Stimulated activated CD8-positive, alpha-beta memory T cell treated with anti-CD3 and anti-CD28 coated beads, Interleukin-12 subunit alpha, Interleukin-12 subunit beta, amount 100 ng/mL, for 4 hours (primary cell): ENCODE data around the gene SLC26A1.

Experiments used
- DNase-seq: peaks from one replicate; pipeline ENCODE4 v3.0.0-alpha.2; 2020; ENCODE audit warnings: low read depth

Gene SLC26A1

DNA sequence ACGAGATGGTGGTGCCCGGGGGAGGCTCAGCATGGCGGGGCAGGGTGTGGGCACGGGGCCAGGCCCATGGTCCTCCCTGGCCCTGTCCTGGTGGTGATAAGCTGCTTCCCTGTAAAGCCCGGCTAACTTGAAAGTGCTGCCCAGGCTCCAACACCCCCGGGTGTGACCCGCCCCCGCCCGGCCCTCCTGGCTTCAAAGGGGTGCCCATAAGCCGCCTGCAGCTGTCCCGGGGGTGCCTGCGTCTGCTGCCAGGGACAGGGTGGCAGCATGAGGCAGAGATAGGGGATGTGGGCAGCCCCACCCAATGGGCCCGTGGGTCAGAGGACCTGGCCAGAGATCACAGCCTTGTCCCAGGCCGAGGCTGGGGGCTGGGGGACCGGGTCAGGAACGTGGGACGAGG lies 36.3 kb upstream of the SLC26A1 start:
- no peak for DNase-seq

GRCh38 chr4:1028574-1029220 lies 35.5 kb upstream of the SLC26A1 start:
- no peak for DNase-seq

GRCh38 chr4:1027915-1028238 lies 34.7 kb upstream of the SLC26A1 start:
- DNase-seq: no peak

- no peak for DNase-seq
Observed at GRCh38 chr4:1027219-1027914, 34.2 kb upstream of the SLC26A1 start.

GRCh38 chr4:1026115-1026514 lies 32.9 kb upstream of the SLC26A1 start:
- no peak for DNase-seq

DNA sequence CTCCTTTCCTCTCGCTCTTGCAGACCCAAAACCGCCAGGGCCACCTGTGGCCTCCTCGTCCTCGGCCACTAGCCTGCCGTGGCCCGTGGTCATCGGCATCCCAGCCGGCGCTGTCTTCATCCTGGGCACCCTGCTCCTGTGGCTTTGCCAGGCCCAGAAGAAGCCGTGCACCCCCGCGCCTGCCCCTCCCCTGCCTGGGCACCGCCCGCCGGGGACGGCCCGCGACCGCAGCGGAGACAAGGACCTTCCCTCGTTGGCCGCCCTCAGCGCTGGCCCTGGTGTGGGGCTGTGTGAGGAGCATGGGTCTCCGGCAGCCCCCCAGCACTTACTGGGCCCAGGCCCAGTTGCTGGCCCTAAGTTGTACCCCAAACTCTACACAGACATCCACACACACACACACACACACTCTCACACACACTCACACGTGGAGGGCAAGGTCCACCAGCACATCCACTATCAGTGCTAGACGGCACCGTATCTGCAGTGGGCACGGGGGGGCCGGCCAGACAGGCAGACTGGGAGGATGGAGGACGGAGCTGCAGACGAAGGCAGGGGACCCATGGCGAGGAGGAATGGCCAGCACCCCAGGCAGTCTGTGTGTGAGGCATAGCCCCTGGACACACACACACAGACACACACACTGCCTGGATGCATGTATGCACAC lies 31.8 kb upstream of the SLC26A1 start:
- no peak for DNase-seq

DNA sequence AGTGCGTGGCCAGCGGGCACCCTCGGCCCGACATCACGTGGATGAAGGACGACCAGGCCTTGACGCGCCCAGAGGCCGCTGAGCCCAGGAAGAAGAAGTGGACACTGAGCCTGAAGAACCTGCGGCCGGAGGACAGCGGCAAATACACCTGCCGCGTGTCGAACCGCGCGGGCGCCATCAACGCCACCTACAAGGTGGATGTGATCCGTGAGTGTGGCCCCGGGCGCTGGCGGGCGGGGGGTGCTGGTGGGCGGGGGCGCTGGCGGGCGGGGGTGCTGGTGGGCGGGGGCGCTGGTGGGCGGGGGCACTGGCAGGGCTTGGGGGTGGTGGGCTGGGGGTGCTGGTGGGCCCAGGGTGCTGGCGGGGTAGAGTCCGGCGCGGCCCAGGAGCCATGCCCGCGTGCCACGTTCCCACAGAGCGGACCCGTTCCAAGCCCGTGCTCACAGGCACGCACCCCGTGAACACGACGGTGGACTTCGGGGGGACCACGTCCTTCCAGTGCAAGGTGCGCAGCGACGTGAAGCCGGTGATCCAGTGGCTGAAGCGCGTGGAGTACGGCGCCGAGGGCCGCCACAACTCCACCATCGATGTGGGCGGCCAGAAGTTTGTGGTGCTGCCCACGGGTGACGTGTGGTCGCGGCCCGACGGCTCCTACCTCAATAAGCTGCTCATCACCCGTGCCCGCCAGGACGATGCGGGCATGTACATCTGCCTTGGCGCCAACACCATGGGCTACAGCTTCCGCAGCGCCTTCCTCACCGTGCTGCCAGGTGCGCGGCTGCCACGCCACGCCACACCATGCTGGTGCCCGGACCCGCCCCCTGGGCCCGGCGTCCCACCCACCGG lies 30.9 kb upstream of the SLC26A1 start:
- DNase-seq: no peak

GRCh38 chr4:1023075-1023640 lies 30.0 kb upstream of the SLC26A1 start:
- no peak for DNase-seq

DNA sequence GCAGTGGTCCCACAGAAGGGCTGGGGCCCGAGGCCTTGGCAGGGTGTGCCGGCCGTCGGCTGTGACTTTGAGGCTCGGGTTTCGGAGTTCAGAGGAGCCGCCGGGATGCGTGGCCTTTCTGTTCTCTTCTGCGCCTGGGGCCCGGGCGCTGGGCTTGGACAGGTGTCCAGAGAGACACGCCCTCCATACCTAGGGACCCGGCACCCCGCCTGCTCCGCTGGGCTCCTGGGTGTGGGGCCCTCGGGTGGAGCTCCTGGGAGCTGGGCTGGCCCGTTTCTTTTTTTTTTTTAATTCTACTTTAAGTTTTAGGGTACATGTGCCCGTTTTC lies 29.5 kb upstream of the SLC26A1 start:
- DNase-seq: no peak

DNA sequence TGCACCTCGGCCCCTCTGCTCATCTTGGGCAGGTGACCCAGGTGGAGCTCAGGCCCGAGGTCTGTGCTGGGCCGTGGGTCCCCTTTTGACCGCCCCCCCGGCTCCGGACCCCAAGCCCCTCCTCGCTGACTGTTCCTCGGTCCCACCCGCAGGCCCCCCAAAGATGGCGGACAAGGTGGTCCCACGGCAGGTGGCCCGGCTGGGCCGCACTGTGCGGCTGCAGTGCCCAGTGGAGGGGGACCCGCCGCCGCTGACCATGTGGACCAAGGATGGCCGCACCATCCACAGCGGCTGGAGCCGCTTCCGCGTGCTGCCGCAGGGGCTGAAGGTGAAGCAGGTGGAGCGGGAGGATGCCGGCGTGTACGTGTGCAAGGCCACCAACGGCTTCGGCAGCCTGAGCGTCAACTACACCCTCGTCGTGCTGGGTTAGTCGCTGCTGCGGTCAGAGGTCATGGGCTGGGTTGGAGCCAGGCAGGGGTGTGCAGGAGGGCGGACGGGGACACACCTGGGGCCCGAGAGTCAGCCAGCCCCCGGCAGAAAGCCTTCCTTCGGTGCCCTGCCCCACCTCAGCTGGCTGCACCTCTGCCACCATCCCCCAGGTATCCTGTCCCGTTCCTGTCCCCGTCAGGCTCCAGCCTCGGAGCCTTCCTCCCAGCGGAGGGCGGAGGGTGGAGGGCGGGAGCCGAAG lies 29.0 kb upstream of the SLC26A1 start:
- DNase-seq: no peak

- DNase-seq: no peak
Observed at GRCh38 chr4:1021386-1022050, 28.3 kb upstream of the SLC26A1 start.

- no peak for DNase-seq
Observed at GRCh38 chr4:1019729-1020470, 26.7 kb upstream of the SLC26A1 start.

DNA sequence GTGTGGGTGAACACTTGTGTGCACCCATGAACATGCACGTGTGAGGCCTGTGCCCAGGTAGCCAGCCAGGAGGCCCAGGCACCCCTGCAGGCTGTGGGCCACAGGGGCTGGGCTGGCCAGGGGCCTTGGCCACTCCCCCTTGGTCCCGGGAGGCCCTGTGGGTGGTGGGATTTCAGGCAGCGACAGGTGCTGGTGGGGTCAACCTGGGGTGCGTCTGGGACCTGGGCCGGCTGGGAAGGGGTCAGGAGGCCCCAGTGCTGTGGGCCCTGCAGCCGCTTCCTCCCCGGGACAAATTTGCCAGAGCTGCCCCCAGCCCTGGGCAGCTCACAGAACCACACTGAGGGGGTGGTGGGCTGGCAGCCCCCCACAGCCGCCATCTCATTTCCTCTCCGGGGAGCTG lies 26.1 kb upstream of the SLC26A1 start:
- DNase-seq: no peak

- no peak for DNase-seq
Observed at GRCh38 chr4:1018147-1019020, 25.2 kb upstream of the SLC26A1 start.

- no peak for DNase-seq
Observed at GRCh38 chr4:1017706-1018105, 24.5 kb upstream of the SLC26A1 start.

GRCh38 chr4:1017211-1017610 lies 24.0 kb upstream of the SLC26A1 start:
- no peak for DNase-seq

DNA sequence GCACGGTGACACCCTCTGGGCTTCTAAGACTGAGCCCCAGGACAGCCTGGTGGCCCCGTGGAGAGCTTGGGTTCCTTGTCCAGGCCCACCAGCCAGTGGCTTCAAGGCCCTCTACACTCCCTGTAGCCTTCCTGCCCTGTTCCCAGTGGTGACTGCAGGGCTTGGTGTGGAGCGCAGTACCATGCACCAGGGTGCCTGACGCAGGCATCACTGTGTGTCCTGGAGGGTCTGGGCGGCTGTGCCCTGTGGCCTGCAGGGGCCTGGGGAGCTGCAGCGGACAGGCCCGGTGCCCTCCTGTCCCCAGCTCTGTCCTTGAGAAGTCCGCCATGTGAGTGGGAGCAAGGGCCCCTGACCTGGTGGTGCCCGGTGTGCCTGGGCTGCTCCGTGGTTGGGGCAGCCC lies 22.5 kb upstream of the SLC26A1 start:
- DNase-seq: no peak

GRCh38 chr4:1015179-1015578 lies 22.0 kb upstream of the SLC26A1 start:
- DNase-seq: no peak

GRCh38 chr4:1014291-1015167 lies 21.3 kb upstream of the SLC26A1 start:
- DNase-seq: no peak
